Thoracic aorta (tissue), 2 donors: ENCODE results near the gene UNCX. TPM values are rescaled to one million over a fixed set of nuclear protein-coding genes. Genes with fewer than 3 reads are reported as not detected.

Experiments used
- ATAC-seq: fragments of 150-250 bp; one replicate; pipeline ENCODE4 v1.8.0; 2017; ENCODE audit warnings: low read depth; ENCODE audit not compliant: insufficient number of reproducible peaks, low FRiP score
- DNase-seq: peaks from one replicate; pipeline ENCODE4 v3.0.0-alpha.2; 2020; ENCODE audit warnings: low spot score
- H3K27ac ChIP-seq, 2 donors: fragments of 200-600 bp; sonication (generic); 1 replicate in 1 of 2; 2 replicates in 1 of 2; pipeline ENCODE4 v1.5.1; 2016; ENCODE audit warnings: mild to moderate bottlenecking in 2 of 2, moderate library complexity in 2 of 2
- H3K27me3 ChIP-seq: fragments of 200-600 bp; sonication (generic); replicated peaks from 2 replicates; pipeline ENCODE4 v1.6.0; 2016; ENCODE audit warnings: mild to moderate bottlenecking; ENCODE audit not compliant: insufficient read depth
- H3K36me3 ChIP-seq: fragments of 200-600 bp; sonication (generic); one replicate; pipeline ENCODE4 v1.5.1; 2016
- H3K4me1 ChIP-seq, 2 donors: fragments of 200-600 bp; sonication (generic); 1 replicate in 1 of 2; 2 replicates in 1 of 2; pipeline versions ENCODE4 v1.5.1 to v1.6.0; 2016; ENCODE audit warnings: low read depth in 2 of 2, mild to moderate bottlenecking in 1 of 2; ENCODE audit not compliant: control insufficient read depth in 1 of 2
- H3K4me3 ChIP-seq: fragments of 200-600 bp; sonication (generic); 2 replicates; pipeline ENCODE4 v1.5.1; 2016; ENCODE audit warnings: mild to moderate bottlenecking
- H3K9me3 ChIP-seq: fragments of 200-600 bp; sonication (generic); 2 replicates; pipeline ENCODE4 v1.5.1; 2016
- total RNA-seq, 2 donors: library from RNA; depleted of rRNA; stranded (reverse); fragments of >200 nt; gene quantifications; one replicate each; pipeline versions ENCODE4 v1.1.0 to v1.2.3, GENCODE V29; 2016
- TF ChIP-seq, protein P1 (sequence below): fragments of 200-600 bp; sonication (generic); IDR thresholded peaks from one replicate; pipeline ENCODE4 v1.5.1; 2019; ENCODE audit warnings: antibody characterized with exemption

Gene UNCX
- total RNA-seq, 2 donors from 2014 or later: not detected

DNA sequence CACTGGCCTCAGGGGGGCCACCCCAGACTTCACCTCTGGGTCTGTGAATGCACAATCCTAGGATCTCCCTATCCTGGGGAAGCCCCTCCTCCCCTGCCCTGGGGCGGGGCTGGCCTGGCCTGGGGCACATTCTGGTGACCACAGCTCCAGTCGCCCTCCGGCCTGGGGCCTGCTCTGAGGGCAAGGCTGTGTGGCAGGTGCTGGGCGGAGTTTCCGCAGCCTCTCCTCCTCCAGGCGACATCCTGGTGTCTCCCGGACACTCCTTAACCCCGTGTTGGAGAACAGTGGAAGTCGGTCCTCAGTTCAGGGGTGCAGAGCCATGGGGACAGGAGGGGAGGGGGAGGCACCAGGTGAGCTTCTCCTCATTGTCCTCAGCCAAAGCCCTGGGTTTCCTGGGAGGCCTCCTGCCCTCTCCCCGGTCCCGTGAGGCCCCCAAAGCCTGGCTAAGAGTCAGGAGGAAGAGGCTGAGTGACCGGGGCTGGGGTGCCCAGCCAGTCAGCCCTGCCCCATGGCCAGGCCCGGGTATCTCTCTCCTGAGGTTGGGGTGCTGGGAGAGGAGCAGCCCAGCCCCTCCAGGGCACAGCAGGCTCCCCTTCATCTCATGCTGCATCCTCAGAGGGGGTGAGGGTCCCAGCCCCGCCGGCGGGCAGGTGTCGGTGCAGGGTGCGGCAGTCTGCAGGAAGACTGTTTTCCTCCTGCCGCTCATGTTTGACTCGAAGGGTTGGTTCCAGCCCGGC is 22.6 kb downstream of the UNCX start:
- H3K9me3 ChIP-seq: no peaks in the 10 kb centered on the region
- H3K4me1 ChIP-seq: no peaks in the 10 kb centered on the region
- TF ChIP-seq, protein P1, sequence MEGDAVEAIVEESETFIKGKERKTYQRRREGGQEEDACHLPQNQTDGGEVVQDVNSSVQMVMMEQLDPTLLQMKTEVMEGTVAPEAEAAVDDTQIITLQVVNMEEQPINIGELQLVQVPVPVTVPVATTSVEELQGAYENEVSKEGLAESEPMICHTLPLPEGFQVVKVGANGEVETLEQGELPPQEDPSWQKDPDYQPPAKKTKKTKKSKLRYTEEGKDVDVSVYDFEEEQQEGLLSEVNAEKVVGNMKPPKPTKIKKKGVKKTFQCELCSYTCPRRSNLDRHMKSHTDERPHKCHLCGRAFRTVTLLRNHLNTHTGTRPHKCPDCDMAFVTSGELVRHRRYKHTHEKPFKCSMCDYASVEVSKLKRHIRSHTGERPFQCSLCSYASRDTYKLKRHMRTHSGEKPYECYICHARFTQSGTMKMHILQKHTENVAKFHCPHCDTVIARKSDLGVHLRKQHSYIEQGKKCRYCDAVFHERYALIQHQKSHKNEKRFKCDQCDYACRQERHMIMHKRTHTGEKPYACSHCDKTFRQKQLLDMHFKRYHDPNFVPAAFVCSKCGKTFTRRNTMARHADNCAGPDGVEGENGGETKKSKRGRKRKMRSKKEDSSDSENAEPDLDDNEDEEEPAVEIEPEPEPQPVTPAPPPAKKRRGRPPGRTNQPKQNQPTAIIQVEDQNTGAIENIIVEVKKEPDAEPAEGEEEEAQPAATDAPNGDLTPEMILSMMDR: no peak
- DNase-seq (no peak), ATAC-seq (no peak)
- no peak overlapping the region for H3K4me3 ChIP-seq
- no peaks in the 10 kb centered on the region for H3K27me3 ChIP-seq
- H3K36me3 ChIP-seq: no peaks in the 10 kb centered on the region
- H3K27ac ChIP-seq: no peak overlapping the region

DNA sequence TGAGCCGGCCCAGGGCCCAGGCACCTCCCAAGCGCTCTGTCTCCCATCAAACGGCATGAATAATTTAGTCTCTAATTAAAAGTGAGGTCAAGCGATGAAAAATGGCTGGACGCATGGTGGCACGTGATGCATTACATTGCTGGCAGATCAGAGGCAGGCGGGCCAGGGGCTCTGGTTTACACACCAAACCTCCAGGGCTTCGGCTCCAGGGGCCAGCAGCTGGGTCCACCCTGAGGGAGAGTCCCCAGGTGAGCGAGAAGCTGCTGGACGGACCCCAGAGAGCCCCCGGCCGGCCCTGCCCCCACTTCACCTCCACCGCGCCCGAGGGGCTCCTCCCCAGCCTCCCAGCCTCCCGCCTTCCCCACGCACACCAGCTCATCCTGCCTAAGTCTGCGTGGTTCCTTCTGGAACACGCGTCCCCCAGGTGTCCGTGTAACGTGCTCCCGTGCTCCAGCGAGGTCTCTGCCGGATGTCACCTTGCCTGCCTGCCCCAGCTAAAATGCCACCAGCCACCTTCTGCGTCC is 23.2 kb downstream of the UNCX start:
- TF ChIP-seq, protein P1: no peak
- DNase-seq (no peak), ATAC-seq (no peak)
- no peaks in the 10 kb centered on the region for H3K36me3 ChIP-seq
- no peak overlapping the region for H3K27ac ChIP-seq
- H3K4me1 ChIP-seq: no peaks in the 10 kb centered on the region
- no peak overlapping the region for H3K4me3 ChIP-seq
- H3K9me3 ChIP-seq: no peaks in the 10 kb centered on the region
- no peaks in the 10 kb centered on the region for H3K27me3 ChIP-seq

- Histone ChIP-seq H3K36me3 (no peaks in the 10 kb centered on the region), H3K27ac (no peak overlapping the region), H3K4me1 (no peaks in the 10 kb centered on the region), H3K27me3 (no peaks in the 10 kb centered on the region), H3K4me3 (no peak overlapping the region), H3K9me3 (no peaks in the 10 kb centered on the region)
- DNase-seq (no peak), ATAC-seq (no peak)
- TF ChIP-seq, protein P1: no peak
Measured at GRCh38 chr7:1256621-1257020, 23.9 kb downstream of the UNCX start.

- no peak overlapping the region for H3K4me3 ChIP-seq
- H3K4me1 ChIP-seq: no peaks in the 10 kb centered on the region
- H3K27me3 ChIP-seq: no peaks in the 10 kb centered on the region
- H3K27ac ChIP-seq: no peak overlapping the region
- no peak for DNase-seq
- H3K36me3 ChIP-seq: no peaks in the 10 kb centered on the region
- TF ChIP-seq, protein P1: no peak
- ATAC-seq: no peak
- no peaks in the 10 kb centered on the region for H3K9me3 ChIP-seq
Measured at GRCh38 chr7:1257221-1257620, 24.5 kb downstream of the UNCX start.

DNA sequence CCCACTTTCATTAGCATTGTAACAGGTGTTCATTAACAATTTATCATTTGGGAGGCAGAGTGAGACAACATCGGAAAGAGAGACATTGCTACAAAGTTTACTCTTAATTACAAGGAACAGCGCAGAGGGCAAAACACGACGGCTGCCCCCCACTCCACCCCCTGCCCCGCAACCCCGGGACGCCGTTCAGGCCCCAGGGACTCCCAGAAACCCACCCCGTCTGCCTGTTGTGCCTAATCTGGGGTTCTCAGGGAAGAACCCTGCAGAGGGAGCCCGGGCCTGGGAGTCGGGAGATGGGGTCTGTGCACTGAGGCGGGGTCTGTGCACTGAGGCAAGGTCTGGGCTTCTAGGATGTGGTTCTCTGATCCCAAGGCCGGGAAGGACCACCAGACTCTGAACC is 25.2 kb downstream of the UNCX start:
- H3K4me1 ChIP-seq: no peaks in the 10 kb centered on the region
- no peaks in the 10 kb centered on the region for H3K36me3 ChIP-seq
- ATAC-seq (no peak), DNase-seq (no peak)
- H3K27ac ChIP-seq: no peak overlapping the region
- H3K9me3 ChIP-seq: no peaks in the 10 kb centered on the region
- no peaks in the 10 kb centered on the region for H3K27me3 ChIP-seq
- no peak overlapping the region for H3K4me3 ChIP-seq
- TF ChIP-seq, protein P1: no peak
